ENCODE data around the gene ILF2. TPM values are rescaled to one million over a fixed set of nuclear protein-coding genes. Genes with fewer than 3 reads are reported as not detected.

The ILF2 gene
- total RNA-seq, 1 donor from 2014 or later, result 185 TPM

GRCh38 chr1:153615406-153615805, 55.4 kb downstream of the ILF2 start:
- no peak overlapping the region for H3K4me3 Mint-ChIP-seq (ENCODE audit: unreplicated experiment)
- peaks cover 6% of the 10 kb centered on the region for H3K4me1 Mint-ChIP-seq (ENCODE audit: low read depth, unreplicated experiment)
- no peak overlapping the region for H3K27ac Mint-ChIP-seq (ENCODE audit: unreplicated experiment)

GRCh38 chr1:153614906-153615305, 55.9 kb downstream of the ILF2 start:
- no peak overlapping the region for H3K27ac Mint-ChIP-seq (ENCODE audit: unreplicated experiment)
- peaks cover 2% of the 10 kb centered on the region for H3K9me3 Mint-ChIP-seq (ENCODE audit: unreplicated experiment)
- H3K4me3 Mint-ChIP-seq (ENCODE audit: unreplicated experiment), result no peak overlapping the region
- Histone ChIP-seq H3K4me3 (ENCODE audit: insufficient read depth, low read depth, low read length) (no peak overlapping the region), H3K27me3 (ENCODE audit: insufficient read depth, low read length) (no peaks in the 10 kb centered on the region), H3K9ac (ENCODE audit: low read length) (no peak overlapping the region), H2AFZ (ENCODE audit: low read depth, low read length) (no peak overlapping the region), H3K4me2 (ENCODE audit: low read length) (no peak overlapping the region), H3K27ac (ENCODE audit: low read depth, low read length) (no peak overlapping the region), H3K4me1 (ENCODE audit: insufficient read depth, low read length) (peaks cover 23% of the 10 kb centered on the region), H3K79me2 (ENCODE audit: insufficient read depth, low read length) (peaks cover 36% of the 10 kb centered on the region), H4K20me1 (ENCODE audit: insufficient read depth, low read length) (peaks cover 7% of the 10 kb centered on the region), H3K36me3 (ENCODE audit: insufficient read depth, low read length) (peaks cover 6% of the 10 kb centered on the region), H3K9me3 (ENCODE audit: insufficient read depth, low read depth, low read length) (no peaks in the 10 kb centered on the region)
- FAIRE-seq, result no peak
- peaks cover 12% of the 10 kb centered on the region for H3K36me3 Mint-ChIP-seq (ENCODE audit: low read depth, unreplicated experiment)
- DNase-seq (ENCODE audit: low read depth), result no peak
- TF ChIP-seq EZH2 (IDR thresholded peaks at IDR 0.05; ENCODE audit: insufficient read depth, low read length) (no peak), CTCF (IDR thresholded peaks at IDR 0.05; ENCODE audit: insufficient read depth, low read depth, low read length) (no peak)
- H3K4me1 Mint-ChIP-seq (ENCODE audit: low read depth, unreplicated experiment), result peaks cover 8% of the 10 kb centered on the region
- H3K27me3 Mint-ChIP-seq (ENCODE audit: low read depth, unreplicated experiment), result no peaks in the 10 kb centered on the region

More at GRCh38 chr1:153615406-153615805, 55.4 kb downstream of the ILF2 start:
- FAIRE-seq (no peak), DNase-seq (ENCODE audit: low read depth) (no peak)
- H4K20me1 ChIP-seq (ENCODE audit: insufficient read depth, low read length), result peaks cover 7% of the 10 kb centered on the region
- Mint-ChIP-seq H3K27me3 (ENCODE audit: low read depth, unreplicated experiment) (no peaks in the 10 kb centered on the region), H3K9me3 (ENCODE audit: unreplicated experiment) (peaks cover 2% of the 10 kb centered on the region), H3K36me3 (ENCODE audit: low read depth, unreplicated experiment) (peaks cover 12% of the 10 kb centered on the region)
- peaks cover 18% of the 10 kb centered on the region for H3K4me1 ChIP-seq (ENCODE audit: insufficient read depth, low read length)
- no peak overlapping the region for H2AFZ ChIP-seq (ENCODE audit: low read depth, low read length)
- H3K27me3 ChIP-seq (ENCODE audit: insufficient read depth, low read length), result no peaks in the 10 kb centered on the region
- no peak overlapping the region for H3K27ac ChIP-seq (ENCODE audit: low read depth, low read length)
- H3K9ac ChIP-seq (ENCODE audit: low read length), result no peak overlapping the region
- peaks cover 31% of the 10 kb centered on the region for H3K79me2 ChIP-seq (ENCODE audit: insufficient read depth, low read length)
- H3K4me3 ChIP-seq (ENCODE audit: insufficient read depth, low read depth, low read length), result no peak overlapping the region
- H3K36me3 ChIP-seq (ENCODE audit: insufficient read depth, low read length), result peaks cover 9% of the 10 kb centered on the region
- TF ChIP-seq CTCF (IDR thresholded peaks at IDR 0.05; ENCODE audit: insufficient read depth, low read depth, low read length) (no peak), EZH2 (IDR thresholded peaks at IDR 0.05; ENCODE audit: insufficient read depth, low read length) (no peak)
- no peak overlapping the region for H3K4me2 ChIP-seq (ENCODE audit: low read length)
- H3K9me3 ChIP-seq (ENCODE audit: insufficient read depth, low read depth, low read length), result no peaks in the 10 kb centered on the region

GRCh38 chr1:153614189-153614900, 56.4 kb downstream of the ILF2 start:
- H3K27ac ChIP-seq (ENCODE audit: low read depth, low read length), result no peak overlapping the region
- H3K4me2 ChIP-seq (ENCODE audit: low read length), result no peak overlapping the region
- no peak overlapping the region for H3K9ac ChIP-seq (ENCODE audit: low read length)
- H3K4me3 ChIP-seq (ENCODE audit: insufficient read depth, low read depth, low read length), result no peak overlapping the region
- Mint-ChIP-seq H3K9me3 (ENCODE audit: unreplicated experiment) (no peaks in the 10 kb centered on the region), H3K27ac (ENCODE audit: unreplicated experiment) (no peak overlapping the region), H3K27me3 (ENCODE audit: low read depth, unreplicated experiment) (no peaks in the 10 kb centered on the region), H3K36me3 (ENCODE audit: low read depth, unreplicated experiment) (peaks cover 9% of the 10 kb centered on the region), H3K4me3 (ENCODE audit: unreplicated experiment) (peak overlapping the region; percentile 6), H3K4me1 (ENCODE audit: low read depth, unreplicated experiment) (peaks cover 12% of the 10 kb centered on the region)
- FAIRE-seq (no peak), DNase-seq (ENCODE audit: low read depth) (no peak)
- H4K20me1 ChIP-seq (ENCODE audit: insufficient read depth, low read length), result peaks cover 7% of the 10 kb centered on the region
- TF ChIP-seq CTCF (IDR thresholded peaks at IDR 0.05; ENCODE audit: insufficient read depth, low read depth, low read length) (no peak), EZH2 (IDR thresholded peaks at IDR 0.05; ENCODE audit: insufficient read depth, low read length) (no peak)
- no peaks in the 10 kb centered on the region for H3K9me3 ChIP-seq (ENCODE audit: insufficient read depth, low read depth, low read length)
- no peak overlapping the region for H2AFZ ChIP-seq (ENCODE audit: low read depth, low read length)
- peaks cover under 1% of the 10 kb centered on the region for H3K36me3 ChIP-seq (ENCODE audit: insufficient read depth, low read length)
- H3K27me3 ChIP-seq (ENCODE audit: insufficient read depth, low read length), result no peaks in the 10 kb centered on the region
- peaks cover 41% of the 10 kb centered on the region for H3K79me2 ChIP-seq (ENCODE audit: insufficient read depth, low read length)
- H3K4me1 ChIP-seq (ENCODE audit: insufficient read depth, low read length), result peaks cover 29% of the 10 kb centered on the region
